HCT116 (cell line): Measurements from ENCODE around the gene SDCCAG8. TPM values are rescaled to one million over a fixed set of nuclear protein-coding genes. Genes with fewer than 3 reads are reported as not detected.

Source experiments
- ATAC-seq: fragments of 200-7000 bp; cut with Tn5 transposase; 2 replicates; pipeline ENCODE4 v1.9.1; 2020; ENCODE audit warnings: mild to moderate bottlenecking, moderate library complexity
- BruUV-seq: library from RNA; stranded (reverse); fragments of 400-500 nt; replicated peaks from 2 replicates; lab custom pipeline; 2021; lab: Mats Ljungman, UMichigan
- CTCF ChIA-PET: fragments of 300-600 bp; sonication (Branson Sonifier 250); formaldehyde crosslinking; loops from one replicate; lab custom pipeline; 2021; ENCODE audit warnings: antibody characterized with exemption; lab: Charles Lee
- POLR2A ChIA-PET: fragments of 300-600, 350-600 bp; sonication (Branson Sonifier 250); formaldehyde crosslinking; loops from one replicate; lab custom pipeline; 2021; ENCODE audit warnings: antibody characterized with exemption; lab: Charles Lee
- RAD21 ChIA-PET, 2 experiments: fragments of 300-600 bp; sonication (Branson Sonifier 250); formaldehyde crosslinking; loops; one replicate each; lab custom pipeline; 2023; ENCODE audit warnings: low total read pairs in 2 of 2; ENCODE audit not compliant: uncharacterized antibody in 2 of 2, unreplicated experiment in 2 of 2, low non-redundant PET in 1 of 2; lab: Charles Lee
- DNase-seq: peaks from one replicate; pipeline ENCODE4 v3.0.0-alpha.2; 2010; ENCODE audit warnings: low read depth, low spot score
- H2AFZ ChIP-seq: fragments of 200-600 bp; shearing (Covaris generic), sonication (generic); 2 replicates; pipeline ENCODE4 v1.6.1; 2017; ENCODE audit warnings: low read depth, mixed run types, mixed read lengths, antibody characterized with exemption, low read length; ENCODE audit not compliant: poor library complexity, severe bottlenecking
- H3K27ac ChIP-seq: 2 replicates; pipeline ENCODE4 v1.5.1; 2012; ENCODE audit warnings: low read depth, low read length
- H3K27me3 ChIP-seq: fragments of 200-600 bp; sonication (generic); 2 replicates; pipeline ENCODE4 v1.6.1; 2016; ENCODE audit warnings: mixed run types, low read length, mixed read lengths; ENCODE audit not compliant: insufficient read depth
- H3K36me3 ChIP-seq, 2 experiments: fragments of 200-500 bp in 1 of 2; fragments of 200-600 bp in 1 of 2; sonication (Bioruptor generic) in 1 of 2; sonication (generic) in 1 of 2; 2 replicates each; pipeline versions ENCODE4 v1.5.1 to v1.6.1; 2014 to 2016; ENCODE audit warnings: low read length in 2 of 2, inconsistent platforms in 1 of 2, mixed read lengths in 1 of 2, mixed run types in 1 of 2; ENCODE audit not compliant: insufficient read depth in 2 of 2, control insufficient read depth in 1 of 2
- H3K4me1 ChIP-seq, 2 experiments: fragments of 200-600 bp in 1 of 2; sonication (generic) in 1 of 2; 2 replicates each; pipeline versions ENCODE4 v1.5.1 to v1.6.1; 2012 to 2017; ENCODE audit warnings: low read length in 2 of 2, inconsistent platforms in 1 of 2, mild to moderate bottlenecking in 1 of 2, mixed read lengths in 1 of 2, mixed run types in 1 of 2, moderate library complexity in 1 of 2; ENCODE audit not compliant: insufficient read depth in 2 of 2, control insufficient read depth in 1 of 2
- H3K4me2 ChIP-seq: fragments of 200-600 bp; sonication (generic); 2 replicates; pipeline ENCODE4 v1.6.1; 2017; ENCODE audit warnings: mixed run types, low read length, mixed read lengths
- H3K4me3 ChIP-seq, 2 experiments: fragments of 200-600 bp in 1 of 2; sonication (generic) in 1 of 2; replicated peaks in 1 of 2; 2 replicates each; pipeline ENCODE4 v1.5.1; 2011 to 2016; ENCODE audit warnings: low read length in 2 of 2, control low read depth in 1 of 2, low read depth in 1 of 2, mild to moderate bottlenecking in 1 of 2, mixed read lengths in 1 of 2, mixed run types in 1 of 2
- H3K79me2 ChIP-seq: fragments of 200-600 bp; sonication (generic); 2 replicates; pipeline ENCODE4 v1.6.1; 2017; ENCODE audit warnings: mild to moderate bottlenecking, mixed run types, low read length, moderate library complexity, mixed read lengths; ENCODE audit not compliant: insufficient read depth
- H3K9ac ChIP-seq: fragments of 200-600 bp; sonication (generic); 2 replicates; pipeline ENCODE4 v1.6.1; 2016; ENCODE audit warnings: low read length, mixed read lengths
- H3K9me2 ChIP-seq: fragments of 200-600 bp; sonication (generic), shearing (Covaris generic); 2 replicates; pipeline ENCODE4 v1.6.1; 2017; ENCODE audit warnings: mixed run types, mild to moderate bottlenecking, moderate library complexity; ENCODE audit not compliant: insufficient read depth
- H3K9me3 ChIP-seq, 2 experiments: fragments of 200-500 bp in 1 of 2; fragments of 200-600 bp in 1 of 2; sonication (Bioruptor generic) in 1 of 2; sonication (generic) in 1 of 2; 2 replicates each; pipeline ENCODE4 v1.6.1; 2014 to 2017; ENCODE audit warnings: low read length in 2 of 2, mixed read lengths in 2 of 2, inconsistent platforms in 1 of 2, low read depth in 1 of 2, mild to moderate bottlenecking in 1 of 2, mixed run types in 1 of 2, moderate library complexity in 1 of 2; ENCODE audit not compliant: control insufficient read depth in 1 of 2, insufficient read depth in 1 of 2
- H4K20me1 ChIP-seq: fragments of 200-600 bp; sonication (generic), shearing (Covaris generic); 2 replicates; pipeline ENCODE4 v1.6.1; 2017; ENCODE audit warnings: mixed run types, mild to moderate bottlenecking, moderate library complexity; ENCODE audit not compliant: insufficient read depth
- ELF1 ChIP-seq: IDR thresholded peaks from 2 replicates; pipeline ENCODE4 v1.6.1; 2012; ENCODE audit warnings: low read depth, borderline replicate concordance
- EZH2phosphoT487 ChIP-seq: fragments of 200-600 bp; IDR thresholded peaks from 2 replicates; pipeline ENCODE4 v1.6.1; 2018; ENCODE audit warnings: antibody characterized with exemption, borderline replicate concordance
- FOSL1 ChIP-seq: IDR thresholded peaks from 2 replicates; pipeline ENCODE4 v1.6.1; 2012; ENCODE audit warnings: low read depth
- POLR2AphosphoS5 ChIP-seq: IDR thresholded peaks from 2 replicates; pipeline ENCODE4 v1.6.1; 2011; ENCODE audit warnings: mild to moderate bottlenecking, low read depth, low read length, moderate library complexity
- RAD21 ChIP-seq: IDR thresholded peaks from 2 replicates; pipeline ENCODE4 v1.6.1; 2012; ENCODE audit warnings: low read depth, mild to moderate bottlenecking
- SIN3A ChIP-seq: IDR thresholded peaks from 2 replicates; pipeline ENCODE4 v1.6.1; 2012; ENCODE audit warnings: low read depth
- YY1 ChIP-seq: IDR thresholded peaks from 2 replicates; pipeline ENCODE4 v1.6.1; 2011; ENCODE audit warnings: low read length, low read depth, moderate library complexity, mild to moderate bottlenecking; ENCODE audit not compliant: insufficient replicate concordance; ENCODE audit errors: extremely low read depth
- ZNF274 ChIP-seq: fragments of 200-500 bp; sonication (Bioruptor generic); IDR thresholded peaks from 2 replicates; pipeline ENCODE4 v1.6.1; 2014; ENCODE audit warnings: mild to moderate bottlenecking, low read depth, low read length, inconsistent platforms
- intact Hi-C: fragments of 100-400 bp; cut with micrococcal nuclease; formaldehyde crosslinking; loops from 2 replicates; pipeline ENCODE4 v1.10.0; 2022
- total RNA-seq: library from RNA; stranded (reverse); gene quantifications from one replicate; pipeline ENCODE4 v1.2.1, GENCODE V29; 2021; ENCODE audit not compliant: unreplicated experiment
- TF ChIP-seq, protein P1 (sequence below), 3 experiments: fragments of 200-600 bp in 1 of 3; sonication (generic) in 1 of 3; IDR thresholded peaks in 2 of 3; conservative IDR thresholded peaks in 1 of 3; 2 replicates each; pipeline ENCODE4 v1.5.1; 2012 to 2017; ENCODE audit warnings: low read depth in 2 of 3, low read length in 2 of 3, antibody characterized with exemption in 1 of 3, borderline replicate concordance in 1 of 3, control low read depth in 1 of 3, mild to moderate bottlenecking in 1 of 3, mixed read lengths in 1 of 3, mixed run types in 1 of 3, moderate library complexity in 1 of 3; ENCODE audit not compliant: insufficient read depth in 1 of 3
- TF ChIP-seq, protein P2 (sequence below): IDR thresholded peaks from 2 replicates; pipeline ENCODE4 v1.6.1; 2012; ENCODE audit warnings: low read depth

The SDCCAG8 gene
- total RNA-seq, 1 experiment from 2014 or later, result 38.2 TPM

DNA sequence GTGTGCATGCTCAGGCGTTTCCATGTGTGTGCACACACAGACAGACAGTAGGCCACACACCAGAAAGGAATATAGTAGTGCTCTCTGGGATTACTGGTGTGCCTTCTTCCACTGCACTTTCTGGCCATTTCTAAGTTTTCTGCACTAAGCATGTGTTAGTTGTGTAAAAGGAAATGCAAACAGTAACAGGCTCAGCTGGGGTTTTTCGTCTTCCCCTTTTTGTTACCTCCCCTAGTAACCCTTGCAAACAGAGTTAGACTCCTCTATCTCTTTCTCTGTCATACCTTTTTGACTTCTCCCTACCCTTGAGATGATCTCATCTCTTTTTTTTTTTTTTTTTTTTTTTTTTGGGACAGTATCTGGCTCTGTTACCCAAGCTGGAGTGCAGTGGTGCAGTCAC lies 196.3 kb downstream of the SDCCAG8 start:
- no peaks in the 10 kb centered on the region for H3K4me1 ChIP-seq
- no peaks in the 10 kb centered on the region for H3K9me2 ChIP-seq
- H3K27ac ChIP-seq, result no peak overlapping the region
- TF ChIP-seq RAD21, result no peak
- TF ChIP-seq SIN3A, result no peak
- no peak for TF ChIP-seq EZH2phosphoT487
- no peak for TF ChIP-seq FOSL1
- TF ChIP-seq YY1, result no peak
- TF ChIP-seq ELF1, result no peak
- TF ChIP-seq, protein P1, sequence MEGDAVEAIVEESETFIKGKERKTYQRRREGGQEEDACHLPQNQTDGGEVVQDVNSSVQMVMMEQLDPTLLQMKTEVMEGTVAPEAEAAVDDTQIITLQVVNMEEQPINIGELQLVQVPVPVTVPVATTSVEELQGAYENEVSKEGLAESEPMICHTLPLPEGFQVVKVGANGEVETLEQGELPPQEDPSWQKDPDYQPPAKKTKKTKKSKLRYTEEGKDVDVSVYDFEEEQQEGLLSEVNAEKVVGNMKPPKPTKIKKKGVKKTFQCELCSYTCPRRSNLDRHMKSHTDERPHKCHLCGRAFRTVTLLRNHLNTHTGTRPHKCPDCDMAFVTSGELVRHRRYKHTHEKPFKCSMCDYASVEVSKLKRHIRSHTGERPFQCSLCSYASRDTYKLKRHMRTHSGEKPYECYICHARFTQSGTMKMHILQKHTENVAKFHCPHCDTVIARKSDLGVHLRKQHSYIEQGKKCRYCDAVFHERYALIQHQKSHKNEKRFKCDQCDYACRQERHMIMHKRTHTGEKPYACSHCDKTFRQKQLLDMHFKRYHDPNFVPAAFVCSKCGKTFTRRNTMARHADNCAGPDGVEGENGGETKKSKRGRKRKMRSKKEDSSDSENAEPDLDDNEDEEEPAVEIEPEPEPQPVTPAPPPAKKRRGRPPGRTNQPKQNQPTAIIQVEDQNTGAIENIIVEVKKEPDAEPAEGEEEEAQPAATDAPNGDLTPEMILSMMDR (IDR thresholded peaks at IDR 0.05 in 2 of 3, conservative IDR thresholded peaks at IDR 0.05 in 1 of 3; ENCODE audit: borderline replicate concordance in 1 of 3, insufficient read depth in 1 of 3, low read depth in 2 of 3, low read length in 2 of 3), result no peak
- no peak for TF ChIP-seq ZNF274
- no peak for TF ChIP-seq POLR2AphosphoS5
- TF ChIP-seq, protein P2, sequence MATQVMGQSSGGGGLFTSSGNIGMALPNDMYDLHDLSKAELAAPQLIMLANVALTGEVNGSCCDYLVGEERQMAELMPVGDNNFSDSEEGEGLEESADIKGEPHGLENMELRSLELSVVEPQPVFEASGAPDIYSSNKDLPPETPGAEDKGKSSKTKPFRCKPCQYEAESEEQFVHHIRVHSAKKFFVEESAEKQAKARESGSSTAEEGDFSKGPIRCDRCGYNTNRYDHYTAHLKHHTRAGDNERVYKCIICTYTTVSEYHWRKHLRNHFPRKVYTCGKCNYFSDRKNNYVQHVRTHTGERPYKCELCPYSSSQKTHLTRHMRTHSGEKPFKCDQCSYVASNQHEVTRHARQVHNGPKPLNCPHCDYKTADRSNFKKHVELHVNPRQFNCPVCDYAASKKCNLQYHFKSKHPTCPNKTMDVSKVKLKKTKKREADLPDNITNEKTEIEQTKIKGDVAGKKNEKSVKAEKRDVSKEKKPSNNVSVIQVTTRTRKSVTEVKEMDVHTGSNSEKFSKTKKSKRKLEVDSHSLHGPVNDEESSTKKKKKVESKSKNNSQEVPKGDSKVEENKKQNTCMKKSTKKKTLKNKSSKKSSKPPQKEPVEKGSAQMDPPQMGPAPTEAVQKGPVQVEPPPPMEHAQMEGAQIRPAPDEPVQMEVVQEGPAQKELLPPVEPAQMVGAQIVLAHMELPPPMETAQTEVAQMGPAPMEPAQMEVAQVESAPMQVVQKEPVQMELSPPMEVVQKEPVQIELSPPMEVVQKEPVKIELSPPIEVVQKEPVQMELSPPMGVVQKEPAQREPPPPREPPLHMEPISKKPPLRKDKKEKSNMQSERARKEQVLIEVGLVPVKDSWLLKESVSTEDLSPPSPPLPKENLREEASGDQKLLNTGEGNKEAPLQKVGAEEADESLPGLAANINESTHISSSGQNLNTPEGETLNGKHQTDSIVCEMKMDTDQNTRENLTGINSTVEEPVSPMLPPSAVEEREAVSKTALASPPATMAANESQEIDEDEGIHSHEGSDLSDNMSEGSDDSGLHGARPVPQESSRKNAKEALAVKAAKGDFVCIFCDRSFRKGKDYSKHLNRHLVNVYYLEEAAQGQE, result no peak
- no TSS peak for BruUV-seq
- no peak overlapping the region for H3K9ac ChIP-seq
- no peak overlapping the region for H3K4me3 ChIP-seq
- ATAC-seq (no peak; the same call in 1 of the 2 replicates), DNase-seq (no peak)
- RAD21 ChIA-PET, result no interaction called here
- H3K9me3 ChIP-seq, result no peaks in the 10 kb centered on the region
- intact Hi-C loops, result no loop called here
- H2AFZ ChIP-seq, result no peak overlapping the region
- no peaks in the 10 kb centered on the region for H3K27me3 ChIP-seq
- no peaks in the 10 kb centered on the region for H3K79me2 ChIP-seq
- H3K4me2 ChIP-seq, result no peak overlapping the region
- H3K36me3 ChIP-seq, result no peaks in the 10 kb centered on the region
- H4K20me1 ChIP-seq, result no peaks in the 10 kb centered on the region
- CTCF ChIA-PET, result no interaction called here
- POLR2A ChIA-PET, result no interaction called here
